ENCODE data around the gene PRELID2.

DNA sequence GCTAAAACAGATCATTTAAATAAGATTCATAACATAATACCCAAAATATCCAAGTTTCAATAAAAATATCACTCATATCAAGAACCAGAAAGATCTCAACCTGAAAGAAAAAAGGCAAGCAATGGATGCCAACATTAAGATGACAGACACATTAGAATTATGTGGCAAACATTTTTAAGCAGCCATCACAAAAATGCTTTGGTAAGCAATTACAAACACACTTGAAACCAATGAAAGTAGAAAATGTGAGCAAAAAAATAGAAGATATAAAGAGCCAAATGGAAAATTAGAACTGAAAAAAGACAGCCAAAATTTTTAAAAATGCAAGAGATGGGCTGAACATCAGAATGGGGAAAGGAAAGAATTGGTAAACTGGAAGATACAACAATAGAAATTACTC is 96.9 kb downstream of the PRELID2 start:
- TF ChIP-seq, protein P1, sequence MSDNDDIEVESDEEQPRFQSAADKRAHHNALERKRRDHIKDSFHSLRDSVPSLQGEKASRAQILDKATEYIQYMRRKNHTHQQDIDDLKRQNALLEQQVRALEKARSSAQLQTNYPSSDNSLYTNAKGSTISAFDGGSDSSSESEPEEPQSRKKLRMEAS (IDR thresholded peaks at IDR 0.05; ENCODE audit: low read depth): no peak
- TF ChIP-seq, protein P2, sequence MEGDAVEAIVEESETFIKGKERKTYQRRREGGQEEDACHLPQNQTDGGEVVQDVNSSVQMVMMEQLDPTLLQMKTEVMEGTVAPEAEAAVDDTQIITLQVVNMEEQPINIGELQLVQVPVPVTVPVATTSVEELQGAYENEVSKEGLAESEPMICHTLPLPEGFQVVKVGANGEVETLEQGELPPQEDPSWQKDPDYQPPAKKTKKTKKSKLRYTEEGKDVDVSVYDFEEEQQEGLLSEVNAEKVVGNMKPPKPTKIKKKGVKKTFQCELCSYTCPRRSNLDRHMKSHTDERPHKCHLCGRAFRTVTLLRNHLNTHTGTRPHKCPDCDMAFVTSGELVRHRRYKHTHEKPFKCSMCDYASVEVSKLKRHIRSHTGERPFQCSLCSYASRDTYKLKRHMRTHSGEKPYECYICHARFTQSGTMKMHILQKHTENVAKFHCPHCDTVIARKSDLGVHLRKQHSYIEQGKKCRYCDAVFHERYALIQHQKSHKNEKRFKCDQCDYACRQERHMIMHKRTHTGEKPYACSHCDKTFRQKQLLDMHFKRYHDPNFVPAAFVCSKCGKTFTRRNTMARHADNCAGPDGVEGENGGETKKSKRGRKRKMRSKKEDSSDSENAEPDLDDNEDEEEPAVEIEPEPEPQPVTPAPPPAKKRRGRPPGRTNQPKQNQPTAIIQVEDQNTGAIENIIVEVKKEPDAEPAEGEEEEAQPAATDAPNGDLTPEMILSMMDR (IDR thresholded peaks at IDR 0.05): no peak

All from SK-N-SH (cell line).